ENCODE results near the gene MKLN1.

GRCh38 chr7:131533151-131533559 lies 205.5 kb downstream of the MKLN1 start:
- TF ChIP-seq CTCF (conservative IDR thresholded peaks at IDR 0.05; ENCODE audit: low read depth, low read length) (no peak), NFE2L2 (IDR thresholded peaks at IDR 0.05; ENCODE audit: low read depth, low read length) (no peak)
